Measurements from ENCODE around the gene CIPC.

CIPC gene

DNA sequence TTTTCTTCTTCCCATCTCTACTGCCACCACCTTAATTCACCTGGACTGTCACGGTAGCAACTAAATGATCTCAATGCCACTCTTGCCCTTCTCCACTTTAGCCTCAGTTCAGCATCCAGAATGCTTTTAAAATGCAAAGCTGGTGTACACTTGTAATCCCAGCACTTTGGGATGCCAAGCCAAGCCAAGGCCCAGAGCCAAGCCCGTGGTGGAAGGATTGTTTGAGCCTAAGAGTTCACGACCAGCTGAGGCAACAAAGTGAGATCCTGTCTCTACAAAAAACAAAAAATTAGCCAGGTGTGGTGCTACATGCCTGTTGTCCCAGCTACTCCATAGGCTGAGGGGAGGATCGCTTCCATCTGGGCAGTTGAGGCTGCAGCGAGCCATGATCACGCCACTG is 5.9 kb downstream of the CIPC start:
- no peak for DNase-seq

GRCh38 chr14:77104393-77104792 is 6.3 kb downstream of the CIPC start:
- no peak for DNase-seq

GRCh38 chr14:77105145-77105939 is 7.3 kb downstream of the CIPC start:
- no peak for DNase-seq

GRCh38 chr14:77106666-77107065 is 8.6 kb downstream of the CIPC start:
- no peak for DNase-seq

- no peak for DNase-seq
Observed at GRCh38 chr14:77107228-77107627, 9.2 kb downstream of the CIPC start.

GRCh38 chr14:77108753-77109152 is 10.7 kb downstream of the CIPC start:
- DNase-seq = no peak

GRCh38 chr14:77109656-77110055 is 11.6 kb downstream of the CIPC start:
- DNase-seq = no peak

DNA sequence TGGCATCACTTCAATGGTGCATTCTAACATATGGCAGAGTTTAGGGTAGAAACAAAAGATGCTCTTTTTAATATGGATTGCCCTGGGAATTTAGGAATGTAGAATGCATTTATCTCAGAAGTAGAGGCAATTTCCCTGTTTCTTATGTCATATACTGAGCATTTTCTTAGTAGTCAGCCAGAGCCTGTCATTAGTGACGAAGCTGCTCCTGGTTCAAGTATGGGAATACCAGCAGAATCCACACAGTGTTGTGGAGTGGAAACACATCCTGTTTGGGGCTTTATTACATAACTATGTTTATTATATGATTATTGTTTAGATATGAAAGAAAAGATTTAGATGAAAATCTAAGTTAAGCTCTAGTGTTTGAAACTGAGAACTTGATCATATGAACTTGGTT is 12.2 kb downstream of the CIPC start:
- DNase-seq = no peak

- DNase-seq = no peak
Observed at GRCh38 chr14:77111021-77111420, 13.0 kb downstream of the CIPC start.

- DNase-seq = no peak
Observed at GRCh38 chr14:77113644-77114043, 15.6 kb downstream of the CIPC start.

- DNase-seq = no peak
Observed at GRCh38 chr14:77114609-77115008, 16.6 kb downstream of the CIPC start.

- no peak for DNase-seq
Observed at GRCh38 chr14:77116172-77116817, 18.2 kb downstream of the CIPC start.

- no peak for DNase-seq
Observed at GRCh38 chr14:77119851-77120250, 21.8 kb downstream of the CIPC start.

GRCh38 chr14:77120771-77121743 is 23.0 kb downstream of the CIPC start:
- no peak for DNase-seq

DNA sequence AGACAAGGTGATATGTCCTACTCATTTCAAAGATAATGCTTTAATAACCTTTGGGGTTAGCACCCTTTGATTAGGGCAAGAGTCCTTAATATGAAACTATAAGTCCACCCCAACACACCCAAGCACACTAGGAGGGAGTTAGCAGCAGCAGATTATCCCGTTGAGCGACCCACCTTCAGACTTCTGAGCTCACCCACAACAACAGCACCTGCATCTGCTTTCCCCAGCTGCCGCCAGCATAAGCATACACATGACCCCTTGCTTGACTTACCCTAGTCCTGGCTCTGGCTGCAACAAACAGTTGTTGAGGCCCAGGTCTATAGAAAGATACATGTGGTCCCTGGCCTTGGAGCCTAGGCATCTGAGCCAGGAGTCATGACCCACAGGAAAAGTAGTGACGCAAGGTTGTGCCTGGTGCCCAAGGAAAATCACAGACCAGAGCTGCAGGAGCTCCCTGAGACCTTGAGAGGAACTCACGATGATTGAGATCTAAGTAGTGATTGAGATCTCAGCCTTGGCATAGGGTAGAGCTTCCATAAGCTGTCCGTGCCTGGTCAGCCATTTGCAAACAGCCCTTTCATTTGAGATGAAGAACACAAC is 24.6 kb downstream of the CIPC start:
- no peak for DNase-seq

GRCh38 chr14:77123381-77124325 is 25.6 kb downstream of the CIPC start:
- no peak for DNase-seq

GRCh38 chr14:77124345-77125280 is 26.6 kb downstream of the CIPC start:
- no peak for DNase-seq

- no peak for DNase-seq
Observed at GRCh38 chr14:77125281-77125801, 27.3 kb downstream of the CIPC start.

DNA sequence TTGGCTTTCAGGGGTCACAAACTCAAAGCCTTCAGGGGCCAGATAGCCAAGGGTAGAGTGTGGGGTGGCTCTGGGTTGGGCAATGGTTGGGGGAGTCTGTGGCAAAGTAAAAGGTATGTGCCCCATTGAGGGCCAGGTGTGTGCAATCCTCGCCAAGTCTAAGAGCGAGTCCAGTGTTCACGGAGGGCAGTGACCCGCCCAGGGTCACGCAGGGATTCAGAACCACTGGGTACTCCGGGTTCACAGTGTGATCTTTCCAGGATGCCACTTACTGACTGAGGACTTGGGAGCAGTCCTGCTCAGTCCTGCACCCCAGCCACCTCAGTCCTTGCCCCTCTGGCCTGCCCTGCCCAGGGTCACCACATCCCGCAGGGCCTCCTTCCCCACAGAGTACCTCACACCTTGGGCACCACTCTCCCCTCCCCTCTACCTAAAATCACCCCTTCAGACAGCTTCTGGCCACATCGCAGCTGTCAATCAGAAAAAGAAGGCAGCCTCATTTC is 27.8 kb downstream of the CIPC start:
- no peak for DNase-seq

DNA sequence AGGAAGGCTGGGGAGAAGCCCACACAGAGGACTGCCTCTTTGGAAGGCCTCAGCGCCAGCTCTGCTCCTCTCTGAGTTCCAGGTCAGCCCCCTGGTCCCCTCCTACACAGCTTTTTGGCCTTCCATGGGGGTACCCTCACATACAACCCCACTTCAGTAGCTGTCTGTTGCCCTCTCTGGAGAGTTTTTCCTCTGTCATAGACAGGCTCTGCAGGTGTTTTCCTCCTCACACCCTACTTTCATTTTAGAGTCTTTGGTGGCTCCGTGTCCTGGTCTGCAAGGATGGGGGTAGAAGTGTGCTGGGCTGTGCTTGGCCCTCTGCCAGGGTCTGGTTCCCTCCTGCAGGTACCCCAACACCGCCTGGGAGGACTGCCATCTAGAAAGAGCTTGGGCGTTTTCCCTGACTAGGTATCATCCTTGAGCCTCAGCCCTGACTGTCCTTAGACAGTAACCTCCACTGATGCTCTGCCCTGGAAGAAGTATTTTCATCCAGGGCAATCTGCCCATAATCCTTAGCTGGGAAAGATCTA is 28.5 kb downstream of the CIPC start:
- no peak for DNase-seq
